Sigmoid colon (tissue), 7 donors: ENCODE data around the gene PLEKHA6. TPM values are rescaled to one million over a fixed set of nuclear protein-coding genes. Genes with fewer than 3 reads are reported as not detected.

Source experiments
- DNase-seq: peaks from one replicate; pipeline ENCODE4 v3.0.0-alpha.2; 2019
- H3K27ac ChIP-seq, 4 donors: fragments of 200-600 bp; sonication (generic); one replicate each; pipeline ENCODE4 v1.5.1; 2016 to 2019; ENCODE audit warnings: mild to moderate bottlenecking in 1 of 4
- H3K27me3 ChIP-seq, 3 donors: fragments of 200-600 bp; sonication (generic); one replicate each; pipeline ENCODE4 v1.5.1; 2019; ENCODE audit warnings: mild to moderate bottlenecking in 1 of 3
- H3K36me3 ChIP-seq, 4 donors: fragments of 200-600 bp; sonication (generic); one replicate each; pipeline ENCODE4 v1.5.1; 2016 to 2019
- H3K4me1 ChIP-seq, 4 donors: fragments of 200-600 bp; sonication (generic); one replicate each; pipeline ENCODE4 v1.5.1; 2017 to 2019
- H3K4me3 ChIP-seq, 4 donors: fragments of 200-600 bp; sonication (generic); one replicate each; pipeline ENCODE4 v1.5.1; 2017 to 2019; ENCODE audit warnings: mild to moderate bottlenecking in 2 of 4, moderate library complexity in 1 of 4
- H3K9me3 ChIP-seq, 4 donors: fragments of 200-600 bp in 3 of 4; sonication (generic) in 3 of 4; one replicate each; pipeline versions ENCODE4 v1.5.1 to v1.6.1; 2013 to 2019
- EP300 ChIP-seq, 4 donors: sonication (generic); formaldehyde crosslinking; IDR thresholded peaks; one replicate each; pipeline ENCODE4 v1.6.1; 2017; ENCODE audit warnings: antibody characterized with exemption in 4 of 4
- POLR2A ChIP-seq, 2 donors: fragments of 450-650 bp; IDR thresholded peaks; one replicate each; pipeline ENCODE4 v1.6.1; 2016; ENCODE audit warnings: antibody characterized with exemption in 2 of 2, mild to moderate bottlenecking in 2 of 2, moderate library complexity in 2 of 2
- POLR2AphosphoS5 ChIP-seq, 4 donors: sonication (generic); formaldehyde crosslinking; IDR thresholded peaks; one replicate each; pipeline ENCODE4 v1.6.1; 2017; ENCODE audit warnings: antibody characterized with exemption in 4 of 4
- WGBS, 2 donors: extraction: QIAGEN DNeasy Blood & Tissue Kit; methylation state at CpG; one replicate each; pipeline ENCODE4 v1.1.7; 2013; 5-methylcytosine and 5-hydroxymethylcytosine counted together
- intact Hi-C: fragments of 100-400 bp; cut with DNase I; formaldehyde crosslinking; loops from one replicate; pipeline ENCODE4 v1.15.1; 2023
- polyA plus RNA-seq, 3 donors: library from polyadenylated mRNA; stranded (reverse); fragments of 200-250 nt; gene quantifications; one replicate each; pipeline ENCODE4 v1.2.3, GENCODE V29; 2013
- total RNA-seq, 4 donors: library from RNA; depleted of rRNA; stranded (reverse); fragments of >200 nt; gene quantifications; one replicate each; pipeline ENCODE4 v1.1.0, GENCODE V29; 2016
- TF ChIP-seq, protein P1 (sequence below), 4 experiments: fragments of 450-650 bp in 3 of 4; fragments of 200-600 bp in 1 of 4; IDR thresholded peaks; one replicate each; pipeline ENCODE4 v1.5.1; 2016 to 2019; ENCODE audit warnings: antibody characterized with exemption in 4 of 4, mild to moderate bottlenecking in 3 of 4, moderate library complexity in 2 of 4
- donor health status: healthy with polysubstance abuse.
- donor health status: Bipolar disorder and iron deficiency.
- donor health status: healthy.

Gene PLEKHA6
- total and polyA plus RNA-seq, 7 donors, result 5.6 to 58.7 (median 15.0) TPM

DNA sequence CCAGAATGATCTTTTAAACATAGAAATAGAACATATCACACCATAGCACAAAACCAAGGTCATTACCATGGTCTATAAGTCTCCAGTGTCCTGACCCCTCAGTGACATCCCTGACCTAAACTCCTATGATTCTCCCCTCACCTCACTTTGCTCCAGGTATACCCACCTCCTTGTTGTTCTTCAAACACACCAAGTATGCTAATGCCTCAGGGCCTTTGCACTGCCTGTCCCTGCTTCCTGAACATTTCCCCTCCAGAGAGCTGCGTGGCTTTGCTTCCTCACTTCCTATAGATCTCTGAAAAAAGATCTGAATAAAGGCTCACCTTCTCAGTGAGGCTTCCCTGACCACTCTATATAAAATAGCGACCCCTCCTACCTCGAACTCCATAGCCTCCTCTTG lies 147.0 kb downstream of the PLEKHA6 start:
- TF ChIP-seq POLR2A (IDR thresholded peaks at IDR 0.05) (no peak), POLR2AphosphoS5 (IDR thresholded peaks at IDR 0.05) (no peak)
- H3K27ac ChIP-seq, result no peak overlapping the region
- H3K27me3 ChIP-seq, result peaks cover 0 to 40% (median 7%) of the 10 kb centered on the region in 3 donors
- H3K4me1 ChIP-seq, result peaks cover 0 to 8% (median 3%) of the 10 kb centered on the region in 4 donors
- no peaks in the 10 kb centered on the region for H3K36me3 ChIP-seq
- no peak overlapping the region for H3K4me3 ChIP-seq
- DNase-seq, result no peak
- no peaks in the 10 kb centered on the region for H3K9me3 ChIP-seq
- intact Hi-C loops, result no loop called here
- 92 to 93% methylated on average over 3 of the region's 3 CpGs for WGBS, 2 donors

DNA sequence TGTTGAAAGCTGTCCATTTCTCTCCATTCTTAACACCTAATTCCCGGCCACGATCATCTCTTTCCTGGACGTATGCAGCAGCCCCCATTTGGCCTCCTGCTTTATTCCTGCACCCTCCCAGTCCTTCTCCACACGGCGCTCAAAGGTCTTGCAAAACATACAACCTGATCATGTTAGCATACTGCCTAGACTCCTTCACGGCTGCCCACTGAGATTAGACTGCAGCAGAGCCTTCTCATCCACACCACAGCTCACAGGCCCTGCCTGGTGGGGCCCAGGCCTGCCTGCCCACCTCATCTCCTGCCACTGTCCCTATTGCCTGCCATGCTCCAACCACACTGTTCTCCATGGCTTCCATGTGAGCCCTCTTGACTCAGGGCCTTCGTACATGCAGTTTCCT lies 148.7 kb downstream of the PLEKHA6 start:
- WGBS, 2 donors, result 88% methylated on average over 7 of the region's 7 CpGs
- no peak for DNase-seq
- Histone ChIP-seq H3K4me3 (no peak overlapping the region), H3K4me1 (peaks cover 0 to 13% (median 6%) of the 10 kb centered on the region in 4 donors), H3K27me3 (peaks cover 0 to 48% (median 7%) of the 10 kb centered on the region in 3 donors), H3K9me3 (no peaks in the 10 kb centered on the region), H3K27ac (no peak overlapping the region), H3K36me3 (no peaks in the 10 kb centered on the region)
- intact Hi-C loops, result no loop called here
- TF ChIP-seq, protein P1, sequence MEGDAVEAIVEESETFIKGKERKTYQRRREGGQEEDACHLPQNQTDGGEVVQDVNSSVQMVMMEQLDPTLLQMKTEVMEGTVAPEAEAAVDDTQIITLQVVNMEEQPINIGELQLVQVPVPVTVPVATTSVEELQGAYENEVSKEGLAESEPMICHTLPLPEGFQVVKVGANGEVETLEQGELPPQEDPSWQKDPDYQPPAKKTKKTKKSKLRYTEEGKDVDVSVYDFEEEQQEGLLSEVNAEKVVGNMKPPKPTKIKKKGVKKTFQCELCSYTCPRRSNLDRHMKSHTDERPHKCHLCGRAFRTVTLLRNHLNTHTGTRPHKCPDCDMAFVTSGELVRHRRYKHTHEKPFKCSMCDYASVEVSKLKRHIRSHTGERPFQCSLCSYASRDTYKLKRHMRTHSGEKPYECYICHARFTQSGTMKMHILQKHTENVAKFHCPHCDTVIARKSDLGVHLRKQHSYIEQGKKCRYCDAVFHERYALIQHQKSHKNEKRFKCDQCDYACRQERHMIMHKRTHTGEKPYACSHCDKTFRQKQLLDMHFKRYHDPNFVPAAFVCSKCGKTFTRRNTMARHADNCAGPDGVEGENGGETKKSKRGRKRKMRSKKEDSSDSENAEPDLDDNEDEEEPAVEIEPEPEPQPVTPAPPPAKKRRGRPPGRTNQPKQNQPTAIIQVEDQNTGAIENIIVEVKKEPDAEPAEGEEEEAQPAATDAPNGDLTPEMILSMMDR (IDR thresholded peaks at IDR 0.05), result no peak

DNA sequence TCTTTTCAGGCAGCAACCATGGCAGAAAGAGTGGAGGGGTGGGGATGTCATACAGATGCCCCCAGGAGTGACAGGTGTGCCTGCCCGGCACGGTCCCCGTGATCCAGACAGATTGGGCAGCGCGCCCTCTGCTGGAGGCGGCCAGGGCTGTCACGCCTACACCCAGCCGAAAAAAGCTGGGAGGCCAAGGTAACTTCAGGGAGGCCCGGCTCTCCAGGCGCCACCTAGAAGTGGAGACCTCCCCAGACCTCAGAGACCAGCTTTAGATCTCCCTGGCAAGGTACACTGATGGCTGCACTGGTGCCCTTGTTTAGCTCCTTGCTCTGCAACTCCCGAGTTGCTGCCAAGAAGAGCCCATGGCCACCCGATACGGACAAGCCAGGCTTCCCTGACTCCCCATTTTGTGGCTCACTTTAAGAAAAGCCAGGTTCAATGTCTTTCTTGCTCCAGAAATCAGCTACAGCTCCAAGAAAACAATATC lies 152.6 kb downstream of the PLEKHA6 start:
- Histone ChIP-seq H3K4me1 (peaks cover 0 to 6% (median 2%) of the 10 kb centered on the region in 4 donors), H3K27me3 (peaks cover 0 to 42% (median 0%) of the 10 kb centered on the region in 3 donors), H3K36me3 (no peaks in the 10 kb centered on the region), H3K9me3 (no peaks in the 10 kb centered on the region), H3K27ac (no peak overlapping the region), H3K4me3 (no peak overlapping the region)
- intact Hi-C loops, result loop anchor here (1.0 to 5.0 kb wide), 3 partner anchors 45 to 346 kb away; partner anchors contain the start of gene SNRPE
- 21% methylated on average over 13 of the region's 13 CpGs for WGBS, 2 donors
- no peak for TF ChIP-seq POLR2A (IDR thresholded peaks at IDR 0.05)
- TF ChIP-seq, protein P1 (IDR thresholded peaks at IDR 0.05), result peak; percentile 53 to 88 (median 71)
- no peak for TF ChIP-seq EP300 (IDR thresholded peaks at IDR 0.05)
- TF ChIP-seq POLR2AphosphoS5 (IDR thresholded peaks at IDR 0.05), result no peak
- DNase-seq, result peak; percentile 77

DNA sequence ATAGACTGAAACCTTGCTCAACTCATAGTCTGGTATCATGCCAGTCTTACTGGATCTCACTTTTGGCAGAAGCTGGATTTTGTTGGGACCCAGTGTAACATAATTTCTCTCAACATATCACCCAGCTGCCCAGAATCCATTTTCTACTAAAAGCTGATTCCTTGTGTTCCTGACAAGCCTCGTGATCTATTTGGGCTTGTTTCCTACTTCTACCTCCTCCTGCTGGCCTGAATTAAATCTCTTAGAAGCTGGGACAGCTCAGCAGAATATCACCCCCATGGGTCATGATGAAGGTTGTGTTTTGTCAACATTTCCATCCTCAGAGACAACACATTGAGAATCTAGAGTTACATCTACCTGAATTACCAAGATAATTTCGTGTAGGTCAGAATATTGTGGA lies 153.6 kb downstream of the PLEKHA6 start:
- Histone ChIP-seq H3K4me1 (peaks cover 0 to 6% (median 2%) of the 10 kb centered on the region in 4 donors), H3K4me3 (no peak overlapping the region), H3K27me3 (peaks cover 0 to 45% (median 0%) of the 10 kb centered on the region in 3 donors), H3K27ac (no peak overlapping the region), H3K36me3 (no peaks in the 10 kb centered on the region), H3K9me3 (no peaks in the 10 kb centered on the region)
- 22 to 58% methylated on average over 2 of the region's 2 CpGs for WGBS, 2 donors
- TF ChIP-seq, protein P1 (IDR thresholded peaks at IDR 0.05), result no peak
- TF ChIP-seq EP300 (IDR thresholded peaks at IDR 0.05) (no peak), POLR2A (IDR thresholded peaks at IDR 0.05) (no peak), POLR2AphosphoS5 (IDR thresholded peaks at IDR 0.05) (no peak)
- no peak for DNase-seq
- intact Hi-C loops, result loop anchor here (2.0 to 5.0 kb wide), 2 partner anchors 156 to 345 kb away; partner anchors contain the start of gene SNRPE

DNA sequence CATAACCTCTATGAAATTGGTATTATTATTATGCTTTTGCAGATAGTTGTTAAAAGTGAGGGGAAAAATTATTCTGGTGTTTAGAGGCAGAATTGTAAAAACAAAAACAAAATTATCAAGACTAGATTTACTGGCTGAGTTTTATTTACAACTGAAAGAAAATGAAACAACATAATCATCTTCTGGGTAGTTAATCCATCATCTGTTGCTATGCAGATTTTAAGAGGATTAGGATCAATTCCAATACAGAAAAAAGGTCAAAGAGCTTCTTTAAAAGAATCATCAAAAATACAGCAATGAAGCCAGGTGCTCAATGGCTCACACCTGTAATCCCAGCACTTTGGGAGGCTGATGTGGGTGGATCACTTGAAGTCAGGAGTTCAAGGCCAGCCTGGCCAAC lies 154.2 kb downstream of the PLEKHA6 start:
- H3K9me3 ChIP-seq, result no peaks in the 10 kb centered on the region
- no peak for DNase-seq
- H3K27me3 ChIP-seq, result peaks cover 0 to 51% (median 0%) of the 10 kb centered on the region in 3 donors
- H3K36me3 ChIP-seq, result no peaks in the 10 kb centered on the region
- H3K4me1 ChIP-seq, result peaks cover 0 to 6% (median 2%) of the 10 kb centered on the region in 4 donors
- intact Hi-C loops, result loop anchor here (5.0 kb wide), 1 partner anchor 157 kb away; no protein-coding TSS in a partner anchor
- H3K4me3 ChIP-seq, result no peak overlapping the region
- H3K27ac ChIP-seq, result no peak overlapping the region
- TF ChIP-seq POLR2AphosphoS5 (IDR thresholded peaks at IDR 0.05) (no peak), EP300 (IDR thresholded peaks at IDR 0.05) (no peak), POLR2A (IDR thresholded peaks at IDR 0.05) (no peak)
- TF ChIP-seq, protein P1 (IDR thresholded peaks at IDR 0.05), result no peak
